Measurements from ENCODE around the gene DBF4.
A peak's percentile ranks its signal among the peaks of the same experiment; 100 is the strongest.
"Not testable (repeated sequence)": the region's sequence is repeated elsewhere in the genome, so short reads cannot be mapped to it uniquely, and the experiment has no call there.

The DBF4 gene, protein sequence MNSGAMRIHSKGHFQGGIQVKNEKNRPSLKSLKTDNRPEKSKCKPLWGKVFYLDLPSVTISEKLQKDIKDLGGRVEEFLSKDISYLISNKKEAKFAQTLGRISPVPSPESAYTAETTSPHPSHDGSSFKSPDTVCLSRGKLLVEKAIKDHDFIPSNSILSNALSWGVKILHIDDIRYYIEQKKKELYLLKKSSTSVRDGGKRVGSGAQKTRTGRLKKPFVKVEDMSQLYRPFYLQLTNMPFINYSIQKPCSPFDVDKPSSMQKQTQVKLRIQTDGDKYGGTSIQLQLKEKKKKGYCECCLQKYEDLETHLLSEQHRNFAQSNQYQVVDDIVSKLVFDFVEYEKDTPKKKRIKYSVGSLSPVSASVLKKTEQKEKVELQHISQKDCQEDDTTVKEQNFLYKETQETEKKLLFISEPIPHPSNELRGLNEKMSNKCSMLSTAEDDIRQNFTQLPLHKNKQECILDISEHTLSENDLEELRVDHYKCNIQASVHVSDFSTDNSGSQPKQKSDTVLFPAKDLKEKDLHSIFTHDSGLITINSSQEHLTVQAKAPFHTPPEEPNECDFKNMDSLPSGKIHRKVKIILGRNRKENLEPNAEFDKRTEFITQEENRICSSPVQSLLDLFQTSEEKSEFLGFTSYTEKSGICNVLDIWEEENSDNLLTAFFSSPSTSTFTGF
- total RNA-seq = 43.1 to 53.0 reads per million in 2 experiments

DNA sequence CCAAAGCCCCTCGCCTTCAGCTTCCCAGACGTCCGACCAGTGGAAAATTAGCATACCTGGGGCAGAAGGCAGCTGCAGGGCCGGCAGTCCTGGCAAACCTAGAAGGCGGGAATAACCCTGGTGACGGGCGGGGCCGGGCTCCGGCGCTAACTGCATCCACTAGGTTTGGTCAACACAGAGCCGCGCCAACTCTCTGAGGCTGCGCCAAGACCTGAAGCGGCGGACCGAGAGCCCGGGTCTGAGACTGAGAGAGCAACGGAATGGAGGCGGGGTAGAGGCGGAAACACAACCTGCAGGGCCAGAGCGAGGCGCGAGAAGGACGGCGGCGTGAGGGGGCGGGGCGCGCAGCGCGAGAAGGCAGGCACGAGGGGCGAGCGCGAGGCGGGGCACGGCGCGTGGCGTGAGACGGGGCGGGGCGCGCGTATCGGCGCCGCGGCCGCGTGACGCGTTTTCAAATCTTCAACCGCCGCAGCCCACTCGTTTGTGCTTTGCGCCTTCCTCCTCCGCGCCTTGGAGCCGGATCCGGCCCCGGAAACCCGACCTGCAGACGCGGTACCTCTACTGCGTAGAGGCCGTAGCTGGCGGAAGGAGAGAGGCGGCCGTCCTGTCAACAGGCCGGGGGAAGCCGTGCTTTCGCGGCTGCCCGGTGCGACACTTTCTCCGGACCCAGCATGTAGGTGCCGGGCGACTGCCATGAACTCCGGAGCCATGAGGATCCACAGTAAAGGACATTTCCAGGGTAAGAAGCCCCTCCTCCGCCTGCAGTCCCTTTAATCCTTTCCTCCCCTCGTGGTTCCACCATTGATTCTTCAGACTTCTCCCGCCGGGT is at the start of gene DBF4, which contains the start of gene SLC25A40:
DBF4 (plus strand) TSS at position 454 of the 829 bp plus-strand sequence; CDS start at position 694, 240 bp downstream.
SLC25A40 (minus strand) TSS at position 321 of the 829 bp plus-strand sequence. CDS start 17,633 bp downstream, outside the sequence.
- DNase-seq (ENCODE audit: low read depth) = peak; percentile 87

DNA sequence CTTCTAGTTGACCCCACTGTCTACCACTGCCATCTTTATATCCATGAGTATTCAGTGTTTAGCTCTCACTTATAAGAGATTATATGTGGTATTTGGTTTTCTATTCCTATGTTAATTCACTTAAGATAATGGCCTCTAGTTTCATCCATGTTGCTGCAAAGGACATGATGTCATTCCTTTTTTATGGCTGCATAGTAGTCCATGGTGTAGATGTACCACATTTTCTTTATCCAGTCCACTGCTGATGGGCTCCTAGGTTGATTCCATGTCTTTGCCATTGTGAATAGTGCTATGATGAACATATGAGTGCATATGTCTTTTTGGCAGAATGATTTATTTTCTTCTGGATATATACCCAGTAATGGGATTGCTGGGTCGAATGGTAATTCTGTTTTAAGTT is 47.9 kb upstream of the DBF4 start:
- DNase-seq (ENCODE audit: low read depth) = not testable (repeated sequence)

DNA sequence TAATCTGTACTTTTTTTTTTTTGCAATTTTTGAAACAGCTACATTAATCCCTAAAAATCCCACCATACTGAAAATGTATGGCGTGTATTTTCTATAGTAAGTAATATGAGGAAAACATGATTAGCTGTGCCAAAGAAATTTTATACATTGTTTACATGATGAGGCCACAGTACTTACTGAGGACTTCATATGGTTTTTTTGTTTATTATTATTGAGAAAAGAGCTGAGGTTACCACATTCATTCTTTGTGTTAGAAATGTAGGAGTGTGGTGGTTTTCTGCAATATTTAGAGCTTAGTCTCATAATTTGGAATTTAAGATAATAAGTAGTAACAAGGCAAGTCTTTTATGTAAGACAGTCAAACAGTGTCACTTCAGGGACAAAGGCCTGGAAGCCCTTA is 45.2 kb upstream of the DBF4 start:
- DNase-seq (ENCODE audit: low read depth) = no peak

DNA sequence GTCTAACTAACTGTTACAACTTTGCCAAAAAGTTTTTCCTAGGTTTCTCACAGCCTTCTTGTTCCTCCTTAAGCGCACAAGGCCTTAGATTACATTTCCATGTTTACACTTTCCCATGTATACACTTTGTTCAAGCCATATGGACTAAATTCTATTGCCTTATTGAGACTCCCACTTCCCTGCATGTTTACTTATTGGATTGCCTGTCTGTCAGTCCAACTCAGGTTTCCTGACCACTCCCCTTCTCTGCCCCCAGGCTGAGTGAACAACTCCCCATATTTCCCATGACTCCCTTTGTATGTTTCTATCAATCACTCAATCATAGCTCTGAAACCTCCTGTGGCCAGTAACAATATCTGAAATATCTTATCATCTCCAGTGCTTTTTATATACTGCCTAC is 43.2 kb upstream of the DBF4 start:
- DNase-seq (ENCODE audit: low read depth) = no peak

DNA sequence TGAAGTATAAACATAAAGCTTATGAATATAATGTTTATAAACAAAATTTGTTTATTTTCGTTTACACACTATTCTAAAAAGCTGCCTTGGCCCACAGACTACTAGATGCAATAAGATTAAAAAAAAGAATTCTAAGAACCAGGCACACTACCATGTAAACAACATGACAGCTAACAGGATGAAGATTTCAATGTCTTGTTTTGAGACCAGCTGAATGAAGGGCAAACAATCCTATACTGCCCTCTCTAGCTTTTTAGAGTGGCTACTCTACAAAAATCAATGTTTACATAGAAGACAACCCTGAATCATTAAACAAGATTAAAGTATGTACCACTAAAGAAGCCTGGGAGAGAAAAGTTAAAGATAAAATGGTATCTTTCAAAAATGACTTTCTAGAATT is 38.7 kb upstream of the DBF4 start:
- no peak for DNase-seq (ENCODE audit: low read depth)

DNA sequence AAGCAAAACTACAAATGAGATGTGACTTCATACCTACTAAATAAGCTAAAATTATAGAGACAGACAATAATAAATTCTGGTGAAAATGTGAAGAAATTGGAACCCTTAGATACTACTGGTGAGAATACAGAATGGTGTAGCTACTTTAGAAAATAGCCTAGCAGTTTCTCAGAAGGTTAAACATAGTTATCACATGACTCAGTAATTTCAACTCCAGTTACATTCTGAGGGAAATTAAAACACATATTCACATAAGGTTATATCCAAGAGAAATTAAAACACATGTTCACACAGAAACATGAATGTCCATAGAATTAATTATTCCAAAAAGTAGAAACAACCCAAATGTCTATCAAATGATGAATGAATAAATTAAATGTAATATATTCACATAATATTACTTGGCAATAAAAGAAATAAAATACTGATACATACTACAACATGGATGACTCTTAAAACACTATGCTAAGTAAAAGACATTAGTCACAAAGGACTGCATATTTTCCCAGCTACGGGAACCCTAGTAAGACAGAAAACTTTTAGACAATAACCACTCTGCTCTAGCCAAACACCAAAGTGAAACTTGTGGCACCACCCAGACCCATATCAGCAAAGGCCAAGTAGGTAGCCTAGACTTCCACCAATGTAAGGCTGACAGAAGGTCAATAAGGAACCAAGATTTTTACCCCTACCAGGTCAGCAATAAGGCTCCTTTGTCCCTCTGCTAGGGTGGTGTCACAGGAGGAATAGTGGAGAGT is 25.3 kb upstream of the DBF4 start:
- DNase-seq (ENCODE audit: low read depth) = no peak

DNA sequence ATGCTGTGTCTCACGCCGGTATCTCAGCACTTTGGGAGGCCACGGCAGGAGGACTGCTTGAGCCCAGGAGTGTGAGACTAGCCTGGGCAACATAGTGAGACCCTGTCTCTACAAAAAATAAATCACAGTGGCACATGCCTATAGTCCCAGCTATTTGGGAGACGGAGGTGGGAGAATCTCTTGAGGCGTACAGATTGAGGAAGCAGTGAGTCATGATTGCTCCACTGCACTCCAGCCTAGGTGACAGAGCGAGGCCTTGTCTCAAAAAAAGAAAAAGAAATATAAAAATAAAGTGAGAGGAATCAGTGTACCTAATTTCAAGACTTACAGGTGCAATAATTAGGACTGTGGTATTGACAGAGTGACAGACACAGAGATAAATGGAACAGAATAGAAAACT is 24.0 kb upstream of the DBF4 start:
- DNase-seq (ENCODE audit: low read depth) = no peak

DNA sequence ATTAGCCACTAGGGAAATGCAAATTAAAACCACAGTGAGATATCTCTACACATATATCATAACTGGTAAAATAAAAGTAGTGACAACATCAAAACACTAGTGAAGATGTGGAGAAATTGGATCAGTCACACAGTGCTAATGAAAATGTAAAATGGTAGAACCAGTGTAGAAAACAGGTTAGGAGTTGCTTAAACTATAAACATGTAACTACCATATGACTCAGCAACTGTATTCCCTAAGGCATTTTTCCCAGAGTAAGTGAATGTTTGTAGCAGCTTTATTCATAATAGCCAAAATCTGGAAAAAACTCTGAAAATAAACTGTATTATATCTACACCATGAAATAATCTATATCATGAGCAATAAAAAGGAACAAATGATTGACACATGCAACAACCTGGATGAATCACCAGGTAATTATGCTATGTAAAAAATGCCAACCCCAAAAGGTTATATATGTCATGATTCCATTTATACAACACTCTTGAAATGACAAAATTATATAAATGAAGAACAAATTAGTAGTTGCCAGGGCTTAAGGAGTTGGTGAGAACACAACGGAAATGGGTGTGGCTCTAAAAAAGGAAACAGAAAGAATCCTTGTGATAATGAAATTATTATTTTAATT is 22.9 kb upstream of the DBF4 start:
- no peak for DNase-seq (ENCODE audit: low read depth)

DNA sequence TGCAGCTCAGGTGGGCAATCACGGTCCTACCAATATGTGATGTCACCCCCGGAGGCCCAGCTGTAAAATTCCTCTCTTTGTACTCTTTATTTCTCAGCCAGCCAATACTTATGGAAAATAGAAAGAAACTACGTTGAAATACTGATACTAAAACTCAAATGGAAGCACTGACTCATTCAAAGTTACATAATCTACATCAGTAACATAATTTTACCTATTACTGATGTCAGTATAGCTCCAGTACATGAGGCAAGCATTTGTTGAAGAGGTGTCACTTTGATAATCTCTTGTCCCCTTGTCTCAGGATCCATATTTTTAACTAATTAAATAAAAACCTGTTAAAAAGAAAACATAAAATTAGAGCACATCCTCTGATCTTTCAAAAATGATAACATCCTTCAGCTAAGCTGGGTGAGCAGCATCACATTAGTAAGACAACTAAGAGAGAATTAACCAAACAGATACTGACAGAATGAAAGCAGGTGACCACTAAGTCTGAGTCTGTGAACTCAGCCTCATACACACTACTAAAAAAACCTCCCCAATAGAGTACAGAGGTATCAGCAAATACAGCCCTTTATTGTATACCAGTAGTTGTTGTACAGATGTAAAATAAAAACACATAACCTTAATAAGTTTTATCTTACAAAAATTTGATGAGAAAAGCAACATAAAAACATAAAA is 17.7 kb upstream of the DBF4 start:
- no peak for DNase-seq (ENCODE audit: low read depth)

DNA sequence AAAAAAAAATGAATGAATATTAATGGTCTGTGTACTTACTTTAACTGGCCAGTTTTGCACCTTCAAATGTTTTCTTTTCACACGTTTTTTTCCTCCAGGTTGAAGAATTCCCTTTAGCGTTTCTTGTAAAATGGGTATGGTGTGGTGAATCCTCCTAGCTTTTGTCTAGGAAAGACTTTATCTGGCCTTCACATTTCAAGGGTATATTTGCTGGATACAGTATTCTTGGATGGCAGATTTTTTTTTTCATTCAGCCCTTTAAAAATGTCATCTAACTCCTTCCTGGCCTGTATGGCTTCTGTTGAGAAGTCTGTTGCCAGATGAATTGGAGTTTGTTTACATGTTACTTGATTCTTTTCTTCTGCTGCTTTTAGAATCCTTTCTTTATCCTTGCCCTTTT is 10.2 kb upstream of the DBF4 start:
- no peak for DNase-seq (ENCODE audit: low read depth)

DNA sequence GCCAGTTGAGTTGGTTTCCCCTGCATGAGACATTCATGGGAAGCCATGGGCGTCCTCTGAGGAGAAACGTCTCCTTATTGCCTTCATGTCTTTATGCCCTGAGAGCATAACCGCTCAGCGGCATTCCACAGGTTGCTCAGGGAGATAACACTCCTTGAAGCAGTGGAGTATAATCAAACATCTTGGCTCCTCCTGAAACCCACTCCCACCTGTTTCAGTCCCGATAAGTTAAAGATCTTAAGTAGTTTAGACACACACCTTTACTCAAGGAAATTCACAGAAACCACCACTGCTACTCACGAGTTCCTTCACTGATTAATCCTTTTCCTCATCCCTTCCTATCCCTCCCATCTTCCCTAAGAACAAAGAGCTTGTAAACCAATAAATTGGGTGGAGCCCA is 9.8 kb upstream of the DBF4 start:
- DNase-seq (ENCODE audit: low read depth) = not testable (repeated sequence)

DNA sequence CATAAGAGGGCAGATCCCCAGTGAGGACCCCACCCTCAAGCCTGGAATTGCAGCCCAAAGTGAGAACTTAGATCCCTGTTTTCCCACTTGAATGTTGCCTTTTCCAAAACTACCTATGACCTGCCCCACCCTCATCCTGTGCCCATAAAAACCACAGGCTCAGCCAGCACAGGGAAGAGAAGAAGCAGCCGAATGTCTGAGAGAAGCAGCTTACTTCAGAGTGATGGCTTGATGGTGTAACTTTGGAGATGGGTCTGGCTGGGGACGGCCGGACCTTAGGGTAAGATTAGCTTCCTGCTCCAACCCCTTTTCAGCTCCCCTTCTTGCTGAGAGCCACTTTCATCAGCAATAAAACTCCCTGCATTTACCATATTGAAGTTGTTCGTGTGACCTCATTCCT is 5.8 kb upstream of the DBF4 start:
- no peak for DNase-seq (ENCODE audit: low read depth)

DNA sequence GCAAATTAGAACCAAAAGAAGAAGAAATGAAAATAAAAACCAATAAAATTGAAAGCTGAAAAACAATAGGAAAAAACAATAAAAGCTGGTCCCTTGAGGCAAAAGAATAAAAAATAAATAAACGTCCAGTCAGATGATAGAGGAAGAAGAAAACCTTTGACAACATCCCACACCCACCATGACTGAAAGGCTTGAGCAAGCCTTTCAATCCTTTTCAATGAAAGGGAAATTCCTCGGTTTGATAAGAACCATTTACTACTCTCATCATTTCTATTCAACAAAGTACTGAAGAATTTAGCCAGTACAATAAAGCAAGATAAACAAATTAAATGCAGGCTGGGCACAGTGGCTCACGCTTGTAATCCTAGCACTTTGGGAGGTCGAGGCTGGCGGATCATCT is 3.9 kb upstream of the DBF4 start:
- no peak for DNase-seq (ENCODE audit: low read depth)

DNA sequence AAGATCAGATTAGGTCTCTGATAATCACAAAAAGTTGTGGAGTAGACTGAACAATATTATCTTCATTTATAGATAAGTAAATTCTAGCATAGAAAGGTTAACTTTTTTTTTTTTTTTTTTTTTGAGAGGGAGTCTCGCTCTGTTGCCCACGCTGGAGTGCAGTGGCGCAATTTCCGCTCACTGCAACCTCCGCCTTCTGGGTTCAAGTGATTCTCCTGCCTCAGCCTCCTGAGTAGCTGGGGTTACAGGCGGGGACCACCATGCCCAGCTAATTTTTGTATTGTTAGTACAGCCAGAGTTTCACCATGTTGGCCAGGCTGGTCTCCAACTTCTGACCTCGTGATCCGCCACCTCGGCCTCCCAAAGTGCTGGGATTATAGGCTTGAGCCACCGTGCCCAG is 3.0 kb upstream of the DBF4 start:
- not testable (repeated sequence) for DNase-seq (ENCODE audit: low read depth)

DNA sequence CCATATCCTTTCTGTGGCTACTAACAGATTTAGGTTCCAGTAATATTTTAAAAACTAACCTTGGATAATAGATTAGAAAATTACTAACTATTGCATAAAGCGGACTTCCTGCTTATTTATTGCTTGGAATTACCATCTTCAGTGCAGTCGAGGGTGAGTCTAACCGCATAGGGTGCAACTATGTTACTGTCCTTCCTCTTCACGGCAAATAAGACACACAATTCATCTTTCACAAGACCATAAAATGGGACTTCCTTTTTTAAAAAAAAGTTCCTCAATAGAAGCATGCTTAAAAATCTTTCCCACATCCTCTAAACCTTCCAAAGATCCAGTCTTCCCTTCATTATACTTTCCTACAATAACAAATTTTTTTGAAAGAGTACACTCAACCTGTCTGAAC is 2.2 kb upstream of the DBF4 start:
- no peak for DNase-seq (ENCODE audit: low read depth)

DNA sequence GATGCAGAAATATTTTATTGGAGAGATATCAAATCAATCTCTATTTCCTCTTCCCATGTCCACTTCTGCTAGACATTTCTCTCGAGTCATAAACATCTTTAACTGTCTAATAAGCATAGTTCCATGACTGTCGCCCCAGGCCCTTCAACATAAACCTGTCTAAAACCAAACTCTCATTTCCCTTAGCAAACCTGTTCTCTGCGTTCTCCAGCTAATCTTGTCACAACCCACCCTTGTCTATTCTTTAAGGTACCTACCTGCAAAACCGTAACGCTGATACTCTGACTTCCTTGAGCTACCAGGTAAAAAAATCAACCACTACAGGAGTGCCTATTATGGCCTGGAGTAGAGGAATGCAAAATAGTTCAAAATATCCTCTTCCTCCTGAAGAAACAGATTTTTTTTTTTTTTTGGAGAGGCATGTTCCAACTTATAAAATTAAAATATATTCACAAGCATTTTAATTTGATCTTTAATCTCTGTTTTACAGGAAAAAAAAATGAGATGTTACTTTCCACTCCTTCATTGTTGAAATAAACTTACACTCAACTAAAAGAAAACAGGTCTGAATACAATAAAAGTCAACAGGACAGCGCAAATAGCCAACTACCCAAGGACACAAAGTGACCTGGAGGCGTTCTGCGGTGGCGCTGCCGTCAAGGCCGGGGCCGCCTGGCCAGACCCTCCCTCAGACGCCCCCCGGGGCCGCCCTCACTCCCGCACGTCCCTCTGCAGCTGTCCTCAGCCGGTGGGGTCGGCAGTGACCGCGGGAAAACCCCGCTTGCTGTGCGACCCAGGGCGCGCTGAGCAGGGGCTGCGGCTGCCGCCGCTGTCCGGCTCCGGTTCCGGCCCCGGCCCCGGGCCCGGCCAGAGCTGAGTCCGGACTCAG is 898 bp upstream of the DBF4 start:
- no peak for DNase-seq (ENCODE audit: low read depth)

DNA sequence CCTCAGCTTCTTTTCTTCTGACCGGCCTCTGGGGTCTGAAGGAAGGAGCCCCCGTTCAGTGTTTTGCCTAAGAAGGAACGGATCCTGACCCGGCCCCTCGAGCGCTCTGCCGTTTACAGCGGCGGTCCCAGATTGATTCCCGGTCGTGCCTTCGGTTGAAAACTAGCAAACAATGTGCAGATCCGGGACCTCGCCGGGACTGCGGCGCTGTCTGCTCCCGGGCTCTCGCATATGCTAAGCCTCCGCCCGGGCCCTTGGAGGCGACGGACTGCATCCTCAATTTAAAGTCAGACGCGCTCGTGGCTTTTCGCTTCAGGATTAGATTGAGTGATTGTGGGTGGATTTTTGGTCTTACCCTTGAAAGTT is 559 bp downstream of the DBF4 start:
- DNase-seq (ENCODE audit: low read depth) = peak; percentile 19

DNA sequence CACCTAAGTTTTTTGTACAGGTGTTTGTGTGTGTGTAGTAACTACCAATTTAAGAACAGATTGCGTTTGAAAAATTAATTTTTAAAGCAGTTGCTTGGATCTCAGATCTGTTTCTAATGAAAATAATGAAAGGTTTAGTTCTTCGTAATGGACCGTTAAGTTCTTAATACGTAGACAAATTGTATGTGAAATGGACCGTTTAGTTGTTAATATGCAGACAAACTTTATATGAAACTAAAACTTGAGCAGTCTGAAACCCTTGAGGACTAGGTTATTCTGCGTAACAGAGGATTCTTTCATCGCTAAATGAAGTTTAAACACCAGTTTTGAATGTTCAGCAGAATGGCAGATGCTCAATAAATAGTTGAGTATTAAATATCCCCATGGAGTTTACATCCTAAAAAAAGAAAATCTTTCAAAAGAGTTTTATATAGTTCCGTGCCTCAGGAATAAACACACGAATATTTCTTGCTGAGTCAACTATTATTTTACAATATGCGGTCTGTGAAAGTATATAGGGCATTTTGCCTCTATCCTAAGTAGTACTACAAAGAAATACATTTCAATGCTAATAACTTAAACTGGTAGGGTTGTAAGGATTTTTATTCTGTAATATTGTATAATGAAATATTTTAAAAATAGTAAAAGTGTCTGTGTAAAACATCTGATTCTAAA is 1.2 kb downstream of the DBF4 start:
- DNase-seq (ENCODE audit: low read depth) = no peak

DNA sequence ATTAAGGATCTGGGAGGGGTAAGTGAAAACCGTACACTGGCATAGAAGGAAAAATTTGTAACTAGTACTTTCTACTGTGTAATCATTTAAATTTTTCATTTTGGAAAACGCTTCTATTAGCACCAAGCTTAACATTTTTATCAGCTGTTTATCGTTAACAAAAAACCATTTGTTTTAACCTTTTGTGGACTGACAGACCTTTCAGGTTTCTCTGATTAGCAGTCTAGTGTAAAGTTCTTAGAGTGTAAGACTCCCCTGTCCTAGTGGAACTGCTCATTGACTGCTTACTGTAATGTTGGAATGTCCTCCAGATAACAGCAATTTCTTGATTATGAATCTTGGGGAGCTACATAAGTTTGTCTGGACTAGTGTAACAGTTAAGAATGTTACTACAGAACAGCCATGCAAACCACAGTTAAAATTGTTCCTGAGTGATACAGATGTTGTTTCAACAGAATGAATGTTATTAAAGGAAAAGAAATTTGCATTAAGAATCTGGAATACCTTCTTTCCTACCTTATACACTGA is 2.0 kb downstream of the DBF4 start:
- no peak for DNase-seq (ENCODE audit: low read depth)
